SU-DHL-6 (cell line): ENCODE data around the gene IGSF6.

Experiments used
- CTCF ChIP-seq: fragments of 200-600 bp; sonication (generic); IDR thresholded peaks from one replicate; pipeline ENCODE4 v1.5.1; 2017; ENCODE audit warnings: antibody characterized with exemption, mild to moderate bottlenecking, low read length, moderate library complexity; ENCODE audit not compliant: insufficient read depth, poor library complexity, severe bottlenecking
- EZH2phosphoT487 ChIP-seq: fragments of 200-600 bp; sonication (generic), shearing (Covaris generic); conservative IDR thresholded peaks from 2 replicates; pipeline ENCODE4 v1.6.1; 2018; ENCODE audit warnings: mild to moderate bottlenecking, antibody characterized with exemption, low read length, moderate library complexity, mixed read lengths

GRCh38 chr16:21637032-21637968 is 15.1 kb downstream of the IGSF6 start:
- no peak for TF ChIP-seq CTCF
- TF ChIP-seq EZH2phosphoT487 = no peak
